ENCODE measurements around the gene MYO7B.
A peak's percentile ranks its signal among the peaks of the same experiment; 100 is the strongest.

Gene MYO7B

GRCh38 chr2:127535422-127535901, at the start of gene MYO7B:
Gene MYO7B, plus strand, starts transcription at chr2:127535683. Its CDS starts 24,040 bp downstream, at chr2:127559723.
- DNase-seq = no peak

GRCh38 chr2:127485694-127486071, 49.8 kb upstream of the MYO7B start:
- DNase-seq = no peak

- peak; percentile 19 for DNase-seq
Measured at GRCh38 chr2:127486247-127487058, 49.0 kb upstream of the MYO7B start.

- no peak for DNase-seq
Measured at GRCh38 chr2:127490283-127490682, 45.2 kb upstream of the MYO7B start.

GRCh38 chr2:127498386-127498785, 37.1 kb upstream of the MYO7B start:
- DNase-seq = no peak

- DNase-seq = no peak
Measured at GRCh38 chr2:127503491-127503890, 32.0 kb upstream of the MYO7B start.

GRCh38 chr2:127504552-127505430, 30.7 kb upstream of the MYO7B start:
- DNase-seq = peak; percentile 64

GRCh38 chr2:127506510-127506909, 29.0 kb upstream of the MYO7B start:
- no peak for DNase-seq

GRCh38 chr2:127508023-127508630, 27.4 kb upstream of the MYO7B start:
- no peak for DNase-seq

GRCh38 chr2:127508631-127509034, 26.9 kb upstream of the MYO7B start:
- DNase-seq = peak; percentile 91

GRCh38 chr2:127510073-127510472, 25.4 kb upstream of the MYO7B start:
- DNase-seq = no peak

- DNase-seq = no peak
Measured at GRCh38 chr2:127511090-127511695, 24.3 kb upstream of the MYO7B start.

- DNase-seq = no peak
Measured at GRCh38 chr2:127511917-127512316, 23.6 kb upstream of the MYO7B start.

- DNase-seq = no peak
Measured at GRCh38 chr2:127512362-127512761, 23.1 kb upstream of the MYO7B start.

GRCh38 chr2:127514076-127514475, 21.4 kb upstream of the MYO7B start:
- DNase-seq = no peak

- DNase-seq = no peak
Measured at GRCh38 chr2:127514485-127514884, 21.0 kb upstream of the MYO7B start.

- DNase-seq = no peak
Measured at GRCh38 chr2:127515383-127515915, 20.0 kb upstream of the MYO7B start.

GRCh38 chr2:127516041-127516762, 19.3 kb upstream of the MYO7B start:
- DNase-seq = no peak

- no peak for DNase-seq
Measured at GRCh38 chr2:127517465-127517864, 18.0 kb upstream of the MYO7B start.

GRCh38 chr2:127520424-127520823, 15.1 kb upstream of the MYO7B start:
- DNase-seq = no peak

GRCh38 chr2:127523269-127523939, 12.1 kb upstream of the MYO7B start:
- DNase-seq = peak; percentile 45

Data from suppressor macrophage treated with lipopolysaccharide for 4 hours (primary cell).